ENCODE measurements around the gene NR6A1.

DNA sequence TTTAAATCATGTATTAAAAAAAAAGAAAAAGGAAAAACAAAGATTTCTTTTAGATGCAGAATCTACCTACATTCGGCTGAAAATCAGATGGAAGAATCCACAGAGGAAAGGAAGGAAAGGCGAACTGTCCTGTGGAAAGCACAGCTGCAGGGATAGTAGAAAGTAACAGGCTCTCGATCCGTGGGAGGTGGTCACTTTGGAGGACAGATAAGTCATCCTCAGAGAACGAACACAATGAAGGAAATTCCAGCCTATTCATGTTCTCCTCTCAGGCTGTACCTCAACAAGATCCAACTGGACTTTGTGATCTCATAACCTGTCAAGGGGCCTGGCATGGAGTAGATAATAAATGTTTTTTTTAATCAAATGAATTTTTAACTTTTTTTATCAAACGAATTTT lies 72.8 kb downstream of the NR6A1 start:
- TF ChIP-seq, protein P1, sequence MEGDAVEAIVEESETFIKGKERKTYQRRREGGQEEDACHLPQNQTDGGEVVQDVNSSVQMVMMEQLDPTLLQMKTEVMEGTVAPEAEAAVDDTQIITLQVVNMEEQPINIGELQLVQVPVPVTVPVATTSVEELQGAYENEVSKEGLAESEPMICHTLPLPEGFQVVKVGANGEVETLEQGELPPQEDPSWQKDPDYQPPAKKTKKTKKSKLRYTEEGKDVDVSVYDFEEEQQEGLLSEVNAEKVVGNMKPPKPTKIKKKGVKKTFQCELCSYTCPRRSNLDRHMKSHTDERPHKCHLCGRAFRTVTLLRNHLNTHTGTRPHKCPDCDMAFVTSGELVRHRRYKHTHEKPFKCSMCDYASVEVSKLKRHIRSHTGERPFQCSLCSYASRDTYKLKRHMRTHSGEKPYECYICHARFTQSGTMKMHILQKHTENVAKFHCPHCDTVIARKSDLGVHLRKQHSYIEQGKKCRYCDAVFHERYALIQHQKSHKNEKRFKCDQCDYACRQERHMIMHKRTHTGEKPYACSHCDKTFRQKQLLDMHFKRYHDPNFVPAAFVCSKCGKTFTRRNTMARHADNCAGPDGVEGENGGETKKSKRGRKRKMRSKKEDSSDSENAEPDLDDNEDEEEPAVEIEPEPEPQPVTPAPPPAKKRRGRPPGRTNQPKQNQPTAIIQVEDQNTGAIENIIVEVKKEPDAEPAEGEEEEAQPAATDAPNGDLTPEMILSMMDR (IDR thresholded peaks at IDR 0.05): no peak
- no peak for TF ChIP-seq EZH2 (IDR thresholded peaks at IDR 0.05)

All from neural progenitor cell (in vitro differentiated cells).